ENCODE data around the gene CD44.

CD44 gene

DNA sequence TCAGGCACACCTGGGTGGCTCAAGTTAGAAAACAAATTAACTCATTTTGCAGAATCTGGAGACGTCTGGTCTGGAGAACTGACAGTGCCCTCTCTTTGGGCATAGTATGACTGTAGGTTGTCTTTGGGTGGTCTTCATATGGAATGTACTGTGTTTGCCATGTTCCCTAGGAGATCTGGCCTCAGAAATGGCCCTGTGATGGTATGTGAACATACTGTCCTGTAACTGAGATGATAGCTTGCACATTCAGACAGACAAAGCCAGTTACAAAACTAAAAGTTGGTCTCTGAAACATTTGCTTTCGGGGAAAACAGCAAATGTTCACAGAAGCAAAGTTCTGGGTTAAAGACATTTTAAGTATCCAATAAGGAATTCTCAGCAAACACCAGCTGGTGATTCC lies 29.7 kb downstream of the CD44 start:
- in situ Hi-C loops (cut with MboI; ENCODE audit: low pct_unique_long_range_greater_than_20kb, low sequenced_read_pairs): no loop called here
- no peak for DNase-seq

DNA sequence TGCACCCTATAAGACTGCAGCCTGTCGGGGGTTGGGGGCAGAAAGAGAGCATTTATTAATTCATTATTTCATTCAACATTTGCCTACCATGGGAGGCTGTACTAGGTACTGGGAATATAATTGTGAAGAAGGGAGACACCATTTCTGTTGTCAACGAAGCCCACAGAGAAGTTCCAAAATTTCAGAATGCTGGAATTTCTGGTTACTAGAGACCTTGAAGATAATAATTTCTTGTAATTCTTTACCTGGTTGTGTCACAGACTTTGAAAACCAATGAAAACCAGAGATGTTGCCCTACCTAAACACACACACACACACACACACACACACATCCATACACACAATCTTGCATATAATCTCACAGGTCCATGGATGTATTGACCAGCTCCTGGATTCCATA lies 30.1 kb downstream of the CD44 start:
- no peak for DNase-seq
- in situ Hi-C loops (cut with MboI; ENCODE audit: low pct_unique_long_range_greater_than_20kb, low sequenced_read_pairs): no loop called here

DNA sequence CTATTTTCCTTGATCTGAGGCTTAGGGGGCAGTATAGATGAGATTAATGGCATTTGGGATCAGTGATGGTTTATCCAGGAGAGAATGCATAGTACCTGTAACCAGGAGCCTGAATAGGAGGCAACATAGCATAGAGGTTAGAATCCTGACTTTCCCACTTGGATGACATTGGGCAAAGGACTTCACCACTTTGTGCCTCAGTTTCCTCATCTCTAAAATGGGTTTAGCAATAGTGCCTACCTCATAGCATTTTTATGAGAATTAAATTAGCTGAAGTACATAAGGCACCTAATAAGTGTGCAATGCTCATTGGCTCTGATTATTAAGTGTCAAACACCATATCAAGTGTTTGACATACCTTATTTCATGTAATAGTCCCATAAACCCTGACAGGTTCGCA lies 30.8 kb downstream of the CD44 start:
- in situ Hi-C loops (cut with MboI; ENCODE audit: low pct_unique_long_range_greater_than_20kb, low sequenced_read_pairs): no loop called here
- DNase-seq: no peak

DNA sequence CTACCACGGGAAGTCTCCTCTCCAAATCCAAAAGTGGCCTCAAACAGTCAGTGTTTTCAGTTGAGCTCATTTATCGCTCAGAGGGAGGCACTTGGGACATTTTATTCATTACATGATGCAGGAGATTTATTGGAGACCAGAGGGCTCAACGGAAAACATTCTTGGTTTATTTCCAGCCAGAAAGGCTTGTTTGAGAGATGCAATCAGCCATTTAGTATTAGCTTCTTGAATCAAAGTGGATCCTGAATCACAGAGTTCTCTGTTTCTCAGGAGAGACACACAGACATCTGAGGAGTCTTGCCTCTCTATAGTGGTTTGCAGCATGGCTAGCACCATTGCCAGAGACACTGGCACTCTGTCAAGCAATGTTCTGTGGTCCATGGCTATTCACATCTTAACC lies 31.5 kb downstream of the CD44 start:
- DNase-seq: no peak
- in situ Hi-C loops (cut with MboI; ENCODE audit: low pct_unique_long_range_greater_than_20kb, low sequenced_read_pairs): no loop called here

- no peak for DNase-seq
- in situ Hi-C loops (cut with MboI; ENCODE audit: low pct_unique_long_range_greater_than_20kb, low sequenced_read_pairs): no loop called here
Measured at GRCh38 chr11:35171226-35171625, 32.3 kb downstream of the CD44 start.

GRCh38 chr11:35173011-35173511 lies 34.1 kb downstream of the CD44 start:
- no peak for DNase-seq
- in situ Hi-C loops (cut with MboI; ENCODE audit: low pct_unique_long_range_greater_than_20kb, low sequenced_read_pairs): no loop called here

GRCh38 chr11:35173616-35174566 lies 34.9 kb downstream of the CD44 start:
- in situ Hi-C loops (cut with MboI; ENCODE audit: low pct_unique_long_range_greater_than_20kb, low sequenced_read_pairs): no loop called here
- DNase-seq: no peak

DNA sequence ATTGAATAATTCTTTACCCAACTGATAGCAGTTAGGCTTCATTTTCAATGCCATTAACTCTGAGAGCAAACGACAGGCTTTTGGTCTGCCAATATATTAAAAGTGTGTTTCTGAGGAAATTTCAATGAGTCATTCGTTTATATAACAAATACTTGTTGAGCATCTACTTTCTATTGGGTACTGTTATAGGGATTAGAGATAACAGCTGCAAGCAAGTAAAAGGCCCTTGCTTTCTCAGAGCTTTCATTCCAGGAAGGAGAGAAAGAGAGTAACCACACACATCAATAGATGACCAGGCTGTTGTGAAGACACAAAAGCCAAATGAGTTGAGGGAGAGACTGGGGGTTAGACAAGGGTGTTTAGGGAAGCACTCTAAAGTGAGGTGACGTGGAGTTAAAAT lies 35.7 kb downstream of the CD44 start:
- DNase-seq: no peak
- in situ Hi-C loops (cut with MboI; ENCODE audit: low pct_unique_long_range_greater_than_20kb, low sequenced_read_pairs): no loop called here

DNA sequence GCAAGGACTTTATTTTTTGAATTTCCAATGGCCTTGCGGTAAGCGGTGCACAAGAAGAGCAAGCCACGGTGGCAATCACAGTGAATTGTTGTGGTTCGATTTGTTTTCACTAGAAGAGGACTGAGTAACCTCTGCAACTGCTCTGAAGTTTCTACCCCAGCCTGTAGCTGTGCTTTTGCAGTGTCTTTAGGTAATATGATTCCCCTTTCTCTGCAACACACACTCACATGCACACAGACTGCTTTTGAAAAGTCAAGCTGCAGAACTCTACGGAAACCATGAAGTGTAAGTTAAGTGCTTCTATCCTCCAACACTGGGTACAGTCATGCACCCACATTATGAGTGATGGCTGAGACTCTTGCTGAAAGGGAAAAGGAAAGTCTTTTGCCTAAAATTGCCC lies 38.4 kb downstream of the CD44 start:
- in situ Hi-C loops (cut with MboI; ENCODE audit: low pct_unique_long_range_greater_than_20kb, low sequenced_read_pairs): no loop called here
- no peak for DNase-seq

DNA sequence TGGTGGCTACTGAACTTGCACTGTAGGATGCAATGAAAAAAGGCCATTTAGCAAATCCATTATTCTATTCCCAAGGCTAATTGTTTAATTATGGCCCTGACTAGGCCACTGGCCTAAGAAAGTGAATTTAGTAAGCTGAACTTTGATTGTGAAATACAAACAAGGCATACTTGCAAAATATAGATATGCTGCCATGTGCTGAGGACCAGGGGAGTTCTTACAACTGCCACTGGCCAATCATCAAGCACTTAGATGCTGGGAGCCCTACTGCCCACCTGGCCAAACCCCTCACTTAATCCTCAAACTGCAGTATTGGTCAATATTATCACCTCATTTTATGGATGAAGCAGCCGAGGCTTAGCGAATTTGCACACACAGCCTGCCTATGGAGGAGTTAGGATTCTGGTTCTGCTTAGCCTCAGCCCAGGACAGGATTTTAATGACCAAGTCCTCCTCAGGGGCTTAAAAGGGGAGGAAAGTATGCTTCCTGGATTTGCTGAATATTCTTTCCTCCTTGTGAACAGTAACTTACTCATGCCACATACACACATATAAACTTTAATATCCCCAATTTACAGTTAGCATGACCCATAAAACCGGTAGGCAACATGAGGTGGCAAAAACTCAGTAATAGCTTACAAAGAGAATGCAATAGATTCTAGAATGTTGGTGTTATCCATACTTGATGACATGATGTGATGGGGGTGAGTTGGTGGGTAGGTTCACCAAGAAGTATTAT lies 39.3 kb downstream of the CD44 start:
- in situ Hi-C loops (cut with MboI; ENCODE audit: low pct_unique_long_range_greater_than_20kb, low sequenced_read_pairs): no loop called here
- no peak for DNase-seq

DNA sequence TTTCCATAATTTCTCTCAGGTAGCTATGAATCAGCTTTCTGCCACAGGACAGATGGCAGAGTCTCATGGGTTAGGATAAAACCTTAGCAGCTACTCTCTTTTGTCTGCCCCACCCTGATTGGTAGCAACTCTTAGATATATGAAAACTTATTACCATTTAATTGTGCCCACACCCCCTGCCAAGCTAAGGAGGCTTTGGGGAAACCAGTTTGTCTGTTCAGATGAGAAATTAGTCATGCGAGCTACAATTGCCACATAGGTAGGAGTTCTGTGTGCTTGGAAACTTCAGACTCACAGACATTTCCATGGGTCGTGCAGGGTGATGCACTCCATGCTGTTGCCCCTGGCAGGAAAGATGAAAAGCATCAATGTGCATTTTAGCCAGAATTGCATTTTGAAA lies 39.9 kb downstream of the CD44 start:
- DNase-seq: no peak
- in situ Hi-C loops (cut with MboI; ENCODE audit: low pct_unique_long_range_greater_than_20kb, low sequenced_read_pairs): no loop called here

DNA sequence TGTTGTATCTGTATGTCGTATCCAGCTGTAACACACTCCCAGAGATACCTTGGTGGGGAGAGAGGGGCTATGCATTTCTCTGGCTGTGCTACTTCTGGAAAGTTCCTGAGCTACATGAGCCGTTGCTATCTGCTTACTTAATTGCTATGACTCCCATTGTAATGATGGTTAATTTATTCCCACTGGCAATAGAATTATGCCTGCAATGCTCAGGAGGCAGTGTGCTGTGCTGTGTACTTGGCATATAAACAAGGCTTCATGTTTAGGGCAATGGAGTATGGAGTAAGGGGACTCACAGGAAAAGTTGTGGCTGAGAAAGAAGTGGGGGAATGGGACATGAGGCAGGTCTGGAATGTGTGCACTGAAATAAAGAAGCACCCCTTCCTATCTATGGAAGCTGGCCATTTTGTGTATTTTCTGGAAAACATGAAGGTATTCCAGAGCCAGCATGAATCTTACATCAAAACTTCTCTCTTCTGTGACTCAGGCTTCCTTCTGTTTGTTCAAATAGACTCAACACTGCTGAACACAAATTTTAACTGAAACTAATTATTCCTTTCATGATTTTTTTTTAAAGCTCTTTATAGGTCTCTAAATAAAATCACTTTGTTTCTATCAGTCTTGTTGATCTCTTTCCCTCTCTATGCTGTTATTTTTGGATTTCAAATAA lies 40.6 kb downstream of the CD44 start:
- in situ Hi-C loops (cut with MboI; ENCODE audit: low pct_unique_long_range_greater_than_20kb, low sequenced_read_pairs): no loop called here
- no peak for DNase-seq

DNA sequence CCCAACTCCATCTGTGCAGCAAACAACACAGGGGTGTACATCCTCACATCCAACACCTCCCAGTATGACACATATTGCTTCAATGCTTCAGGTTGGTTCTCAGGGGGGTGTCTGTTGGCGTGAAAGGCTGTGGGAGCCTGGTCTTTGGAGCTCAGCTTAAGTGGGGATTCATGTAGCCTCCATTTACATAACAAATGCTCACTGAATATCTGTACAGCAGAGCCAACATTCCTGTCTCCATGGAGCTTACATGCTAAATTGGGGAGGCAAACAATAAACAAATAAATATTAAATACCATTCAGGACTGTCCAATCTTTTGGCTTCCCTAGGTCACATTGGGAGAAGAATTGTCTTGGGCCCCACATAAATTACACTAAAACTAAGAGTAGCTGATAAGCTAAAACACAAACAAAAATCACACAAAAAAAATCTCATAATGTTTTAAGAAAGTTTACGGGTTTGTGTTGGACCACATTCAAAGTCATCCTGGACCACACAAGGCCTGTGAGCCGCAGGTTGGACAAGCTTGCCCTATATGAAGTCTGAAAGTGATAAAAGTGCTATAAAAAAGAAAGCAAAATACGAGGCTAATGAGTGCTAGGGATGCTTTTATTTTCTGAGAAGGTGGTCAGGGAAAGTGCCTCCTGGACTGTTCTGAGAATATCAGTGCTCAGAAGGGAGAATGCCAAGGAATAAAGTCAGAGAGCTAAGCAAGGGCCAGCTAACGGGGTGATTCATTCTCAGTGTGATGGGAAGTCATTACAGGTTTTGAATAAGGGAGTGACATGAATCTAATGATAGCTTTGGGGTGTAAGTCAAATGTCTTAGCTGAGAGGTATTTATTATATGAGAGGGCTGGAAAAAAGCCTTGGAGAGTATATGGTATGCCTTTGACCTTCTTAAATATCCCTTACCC lies 41.6 kb downstream of the CD44 start:
- no peak for DNase-seq
- in situ Hi-C loops (cut with MboI; ENCODE audit: low pct_unique_long_range_greater_than_20kb, low sequenced_read_pairs): no loop called here

DNA sequence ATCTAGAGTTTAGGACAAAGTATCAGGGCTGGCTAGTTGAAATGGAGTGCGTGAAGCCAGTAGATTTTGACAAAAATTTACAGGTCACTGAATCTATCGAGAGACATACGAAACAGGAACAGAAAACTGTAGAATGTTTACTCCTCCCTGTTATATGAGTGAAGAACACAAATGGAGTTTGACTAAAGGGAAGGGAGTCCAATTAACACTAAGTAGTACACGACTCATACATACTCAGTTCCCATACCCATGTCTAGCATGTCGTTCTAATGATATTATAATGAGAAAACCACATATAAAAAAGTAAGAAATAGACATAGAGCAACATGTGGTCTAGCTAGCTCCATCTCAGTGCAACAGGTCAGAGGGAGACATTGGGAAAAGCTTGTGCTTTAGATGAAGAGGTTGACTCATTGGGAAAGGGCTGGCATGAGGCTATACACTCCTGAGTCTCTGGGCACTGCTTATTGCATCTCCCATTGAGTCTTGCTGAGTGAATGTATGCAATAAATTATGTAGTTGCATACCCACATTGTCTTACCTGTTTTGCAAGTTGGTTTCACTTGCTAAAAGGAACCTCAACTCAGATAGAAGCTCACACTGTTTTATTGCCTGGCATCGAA lies 43.5 kb downstream of the CD44 start:
- in situ Hi-C loops (cut with MboI; ENCODE audit: low pct_unique_long_range_greater_than_20kb, low sequenced_read_pairs): no loop called here
- no peak for DNase-seq

DNA sequence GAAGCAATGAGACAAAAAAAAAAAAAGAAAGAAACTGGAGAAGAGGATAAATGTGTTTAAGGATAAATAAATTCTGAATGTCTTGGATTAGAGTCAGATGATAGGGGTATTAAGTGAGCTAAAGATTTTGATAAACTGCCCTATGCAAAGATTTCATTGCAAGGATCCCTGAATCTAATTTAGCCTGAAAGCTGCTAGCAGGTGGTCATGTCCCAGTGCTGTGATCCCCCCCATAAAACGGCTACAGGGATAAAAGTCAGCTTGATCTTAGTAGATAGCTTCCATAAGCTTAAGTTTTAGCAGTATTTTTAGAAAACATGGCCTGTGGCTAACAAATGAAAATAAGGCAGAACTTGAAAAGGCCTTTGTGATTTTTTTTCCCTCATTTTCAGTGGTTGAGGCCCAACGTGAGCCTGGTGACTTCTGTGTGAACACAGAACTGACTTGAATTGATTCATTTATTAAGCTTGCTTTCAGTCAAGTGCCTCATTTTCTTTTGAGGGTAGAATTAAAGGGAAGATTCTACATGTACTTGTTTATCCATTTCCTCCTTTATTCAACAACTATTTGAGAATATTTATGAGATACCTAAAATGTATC lies 44.5 kb downstream of the CD44 start:
- in situ Hi-C loops (cut with MboI; ENCODE audit: low pct_unique_long_range_greater_than_20kb, low sequenced_read_pairs): no loop called here
- DNase-seq: no peak

DNA sequence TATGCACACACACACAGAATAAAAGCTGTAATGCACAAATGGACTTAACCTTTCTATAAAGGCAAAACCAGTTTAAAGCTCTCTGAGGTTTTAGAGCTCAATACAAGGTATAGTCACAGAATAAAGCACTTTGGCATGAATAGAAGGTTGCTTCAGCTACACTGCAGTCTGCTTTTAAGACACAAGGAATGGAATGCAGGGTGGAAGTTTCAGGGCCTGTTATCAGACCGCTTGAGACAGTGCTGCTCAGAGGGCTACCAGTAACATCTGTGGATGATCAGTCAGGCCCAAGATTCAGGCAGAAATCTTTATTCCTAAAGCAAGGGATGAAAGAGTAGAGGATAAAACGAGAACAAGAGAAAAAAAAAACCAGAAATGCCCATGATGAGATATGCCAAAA lies 46.7 kb downstream of the CD44 start:
- DNase-seq: no peak
- in situ Hi-C loops (cut with MboI; ENCODE audit: low pct_unique_long_range_greater_than_20kb, low sequenced_read_pairs): no loop called here

GRCh38 chr11:35187996-35188395 lies 49.0 kb downstream of the CD44 start:
- in situ Hi-C loops (cut with MboI; ENCODE audit: low pct_unique_long_range_greater_than_20kb, low sequenced_read_pairs): no loop called here
- no peak for DNase-seq

DNA sequence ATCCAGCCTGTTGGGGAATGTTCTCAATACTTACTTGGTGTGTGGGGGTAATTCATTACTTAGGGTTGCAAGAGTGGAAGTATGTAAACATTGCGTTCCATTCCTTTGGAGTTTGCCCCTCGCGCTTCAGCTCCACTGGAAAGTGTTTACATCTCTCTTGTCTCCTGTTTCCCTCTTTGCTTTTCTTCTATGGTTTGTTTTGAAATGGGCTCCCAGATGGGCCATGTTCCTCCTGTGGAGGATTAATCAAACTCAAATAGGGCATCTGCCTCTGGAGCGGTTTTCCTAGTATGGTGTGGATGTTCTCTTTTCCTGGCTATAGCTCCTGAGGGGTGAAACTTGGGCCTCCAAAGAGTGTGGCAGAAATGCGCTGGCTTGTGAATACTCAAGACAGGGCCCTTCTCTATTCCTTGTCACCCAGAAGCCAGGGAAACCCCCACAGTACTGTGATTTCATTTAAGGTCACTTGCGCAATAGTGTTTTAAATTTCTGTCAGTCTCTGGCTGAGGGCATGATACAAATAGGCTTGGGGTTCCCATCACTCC lies 51.9 kb downstream of the CD44 start:
- no peak for DNase-seq
- in situ Hi-C loops (cut with MboI; ENCODE audit: low pct_unique_long_range_greater_than_20kb, low sequenced_read_pairs): no loop called here

All from KBM-7 (cell line).